ENCODE data around the gene SPACA4.
"Not testable (repeated sequence)": the region's sequence is repeated elsewhere in the genome, so short reads cannot be mapped to it uniquely, and the experiment has no call there.

SPACA4 gene

GRCh38 chr19:48606463-48607358 lies at the start of gene SPACA4:
Gene SPACA4, plus strand, starts transcription at chr19:48606742. Its CDS starts 237 bp downstream, at chr19:48606979.
- DNase-seq (ENCODE audit: low read depth in 2 of 2): no peak

GRCh38 chr19:48556825-48557224 lies 49.7 kb upstream of the SPACA4 start:
- no peak for DNase-seq (ENCODE audit: low read depth in 2 of 2)

GRCh38 chr19:48558018-48558684 lies 48.4 kb upstream of the SPACA4 start:
- no peak for DNase-seq (ENCODE audit: low read depth in 2 of 2)

- DNase-seq (ENCODE audit: low read depth in 2 of 2): no peak
Observed at GRCh38 chr19:48560095-48560530, 46.4 kb upstream of the SPACA4 start.

GRCh38 chr19:48561412-48561811 lies 45.1 kb upstream of the SPACA4 start:
- no peak for DNase-seq (ENCODE audit: low read depth in 2 of 2)

- no peak for DNase-seq (ENCODE audit: low read depth in 2 of 2)
Observed at GRCh38 chr19:48565090-48565489, 41.5 kb upstream of the SPACA4 start.

- DNase-seq (ENCODE audit: low read depth in 2 of 2): no peak
Observed at GRCh38 chr19:48568345-48568886, 38.1 kb upstream of the SPACA4 start.

GRCh38 chr19:48569814-48570213 lies 36.7 kb upstream of the SPACA4 start:
- DNase-seq (ENCODE audit: low read depth in 2 of 2): no peak

GRCh38 chr19:48571378-48572162 lies 35.0 kb upstream of the SPACA4 start:
- DNase-seq (ENCODE audit: low read depth in 2 of 2): no peak

GRCh38 chr19:48573163-48573505 lies 33.4 kb upstream of the SPACA4 start:
- no peak for DNase-seq (ENCODE audit: low read depth in 2 of 2)

GRCh38 chr19:48575931-48576622 lies 30.5 kb upstream of the SPACA4 start:
- no peak for DNase-seq (ENCODE audit: low read depth in 2 of 2)

- not testable (repeated sequence) for DNase-seq (ENCODE audit: low read depth in 2 of 2)
Observed at GRCh38 chr19:48577908-48578307, 28.6 kb upstream of the SPACA4 start.

GRCh38 chr19:48578891-48579290 lies 27.7 kb upstream of the SPACA4 start:
- no peak for DNase-seq (ENCODE audit: low read depth in 2 of 2)

- no peak for DNase-seq (ENCODE audit: low read depth in 2 of 2)
Observed at GRCh38 chr19:48582168-48582567, 24.4 kb upstream of the SPACA4 start.

GRCh38 chr19:48587387-48587786 lies 19.2 kb upstream of the SPACA4 start:
- no peak for DNase-seq (ENCODE audit: low read depth in 2 of 2)

GRCh38 chr19:48588670-48589401 lies 17.7 kb upstream of the SPACA4 start:
- DNase-seq (ENCODE audit: low read depth in 2 of 2): peak; percentile 53 to 68

GRCh38 chr19:48591021-48591420 lies 15.5 kb upstream of the SPACA4 start:
- no peak for DNase-seq (ENCODE audit: low read depth in 2 of 2)

- no peak for DNase-seq (ENCODE audit: low read depth in 2 of 2)
Observed at GRCh38 chr19:48595171-48595570, 11.4 kb upstream of the SPACA4 start.

- no peak for DNase-seq (ENCODE audit: low read depth in 2 of 2)
Observed at GRCh38 chr19:48595833-48596232, 10.7 kb upstream of the SPACA4 start.

GRCh38 chr19:48596237-48596636 lies 10.3 kb upstream of the SPACA4 start:
- no peak for DNase-seq (ENCODE audit: low read depth in 2 of 2)

Measured in stimulated activated CD8-positive, alpha-beta memory T cell treated with anti-CD3 and anti-CD28 coated beads, Interleukin-7, amount 100 ng/mL, for 4 hours (primary cell).